IMR-90 (cell line): ENCODE measurements around the gene FBXO22.
"Not testable (repeated sequence)": the region's sequence is repeated elsewhere in the genome, so short reads cannot be mapped to it uniquely, and the experiment has no call there.

Experiments
- CEBPB ChIP-seq: IDR thresholded peaks from 2 replicates; pipeline ENCODE4 v1.6.1; 2012; ENCODE audit warnings: low read depth, low read length, improper control_type of control experiment
- FOS ChIP-seq: fragments of 150-350 bp; IDR thresholded peaks from 2 replicates; pipeline ENCODE4 v1.6.1; 2016; ENCODE audit warnings: low read depth, low read length
- MXI1 ChIP-seq: IDR thresholded peaks from 2 replicates; pipeline ENCODE4 v1.6.1; 2012; ENCODE audit warnings: low read depth, mild to moderate bottlenecking, low read length, moderate library complexity, borderline replicate concordance
- POLR2A ChIP-seq: IDR thresholded peaks from 2 replicates; pipeline ENCODE4 v1.6.1; 2012; ENCODE audit warnings: mild to moderate bottlenecking, low read depth, low read length
- RAD21 ChIP-seq: IDR thresholded peaks from 2 replicates; pipeline ENCODE4 v1.6.1; 2012; ENCODE audit warnings: low read length, improper control_type of control experiment
- RCOR1 ChIP-seq: IDR thresholded peaks from 2 replicates; pipeline ENCODE4 v1.6.1; 2012; ENCODE audit warnings: mild to moderate bottlenecking, low read length, improper control_type of control experiment; ENCODE audit not compliant: insufficient replicate concordance
- RFX5 ChIP-seq: IDR thresholded peaks from 2 replicates; pipeline ENCODE4 v1.8.0; 2012; ENCODE audit warnings: low read depth, mild to moderate bottlenecking, low read length, moderate library complexity
- SMC3 ChIP-seq: fragments of 150-350 bp; IDR thresholded peaks from 2 replicates; pipeline ENCODE4 v1.6.1; 2016; ENCODE audit warnings: low read depth, mild to moderate bottlenecking, antibody characterized with exemption, low read length, moderate library complexity
- TF ChIP-seq, protein P1 (sequence below): conservative IDR thresholded peaks from 2 replicates; pipeline ENCODE4 v1.5.1; 2012; ENCODE audit warnings: mild to moderate bottlenecking, low read depth, low read length, improper control_type of control experiment
- TF ChIP-seq, protein P2 (sequence below): fragments of 150-350 bp; IDR thresholded peaks from 2 replicates; pipeline ENCODE4 v1.6.1; 2016; ENCODE audit warnings: low read depth, mild to moderate bottlenecking, low read length, moderate library complexity, borderline replicate concordance
- TF ChIP-seq, protein P3 (sequence below): fragments of 150-350 bp; IDR thresholded peaks from 2 replicates; pipeline ENCODE4 v1.6.1; 2017; ENCODE audit warnings: mild to moderate bottlenecking, antibody characterized with exemption, low read length, low read depth

GRCh38 chr15:75910355-75910754 is 6.7 kb downstream of the FBXO22 start:
- not testable (repeated sequence) for TF ChIP-seq POLR2A, CEBPB, FOS, SMC3, MXI1, RFX5, RAD21, RCOR1
- TF ChIP-seq, protein P1, sequence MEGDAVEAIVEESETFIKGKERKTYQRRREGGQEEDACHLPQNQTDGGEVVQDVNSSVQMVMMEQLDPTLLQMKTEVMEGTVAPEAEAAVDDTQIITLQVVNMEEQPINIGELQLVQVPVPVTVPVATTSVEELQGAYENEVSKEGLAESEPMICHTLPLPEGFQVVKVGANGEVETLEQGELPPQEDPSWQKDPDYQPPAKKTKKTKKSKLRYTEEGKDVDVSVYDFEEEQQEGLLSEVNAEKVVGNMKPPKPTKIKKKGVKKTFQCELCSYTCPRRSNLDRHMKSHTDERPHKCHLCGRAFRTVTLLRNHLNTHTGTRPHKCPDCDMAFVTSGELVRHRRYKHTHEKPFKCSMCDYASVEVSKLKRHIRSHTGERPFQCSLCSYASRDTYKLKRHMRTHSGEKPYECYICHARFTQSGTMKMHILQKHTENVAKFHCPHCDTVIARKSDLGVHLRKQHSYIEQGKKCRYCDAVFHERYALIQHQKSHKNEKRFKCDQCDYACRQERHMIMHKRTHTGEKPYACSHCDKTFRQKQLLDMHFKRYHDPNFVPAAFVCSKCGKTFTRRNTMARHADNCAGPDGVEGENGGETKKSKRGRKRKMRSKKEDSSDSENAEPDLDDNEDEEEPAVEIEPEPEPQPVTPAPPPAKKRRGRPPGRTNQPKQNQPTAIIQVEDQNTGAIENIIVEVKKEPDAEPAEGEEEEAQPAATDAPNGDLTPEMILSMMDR: not testable (repeated sequence)
- TF ChIP-seq, protein P2, sequence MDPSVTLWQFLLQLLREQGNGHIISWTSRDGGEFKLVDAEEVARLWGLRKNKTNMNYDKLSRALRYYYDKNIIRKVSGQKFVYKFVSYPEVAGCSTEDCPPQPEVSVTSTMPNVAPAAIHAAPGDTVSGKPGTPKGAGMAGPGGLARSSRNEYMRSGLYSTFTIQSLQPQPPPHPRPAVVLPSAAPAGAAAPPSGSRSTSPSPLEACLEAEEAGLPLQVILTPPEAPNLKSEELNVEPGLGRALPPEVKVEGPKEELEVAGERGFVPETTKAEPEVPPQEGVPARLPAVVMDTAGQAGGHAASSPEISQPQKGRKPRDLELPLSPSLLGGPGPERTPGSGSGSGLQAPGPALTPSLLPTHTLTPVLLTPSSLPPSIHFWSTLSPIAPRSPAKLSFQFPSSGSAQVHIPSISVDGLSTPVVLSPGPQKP: not testable (repeated sequence)
- TF ChIP-seq, protein P3, sequence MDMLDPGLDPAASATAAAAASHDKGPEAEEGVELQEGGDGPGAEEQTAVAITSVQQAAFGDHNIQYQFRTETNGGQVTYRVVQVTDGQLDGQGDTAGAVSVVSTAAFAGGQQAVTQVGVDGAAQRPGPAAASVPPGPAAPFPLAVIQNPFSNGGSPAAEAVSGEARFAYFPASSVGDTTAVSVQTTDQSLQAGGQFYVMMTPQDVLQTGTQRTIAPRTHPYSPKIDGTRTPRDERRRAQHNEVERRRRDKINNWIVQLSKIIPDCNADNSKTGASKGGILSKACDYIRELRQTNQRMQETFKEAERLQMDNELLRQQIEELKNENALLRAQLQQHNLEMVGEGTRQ: not testable (repeated sequence)
